Spleen (tissue), 11 donors: ENCODE measurements around the gene SEPHS1. TPM values are rescaled to one million over a fixed set of nuclear protein-coding genes. Genes with fewer than 3 reads are reported as not detected.

Experiments
- DNase-seq: peaks from one replicate; pipeline ENCODE4 v3.0.0-alpha.2; 2020
- H3K27ac ChIP-seq, 8 donors: fragments of 200-600 bp; sonication (generic) in 7 of 8; 1 replicate in 4 of 8; 2 replicates in 4 of 8; pipeline versions ENCODE4 v1.5.0 to v1.8.0; 2016 to 2021; ENCODE audit warnings: inconsistent platforms in 4 of 8, mild to moderate bottlenecking in 4 of 8, moderate library complexity in 1 of 8
- H3K27me3 ChIP-seq, 7 donors: fragments of 200-600 bp; sonication (generic) in 6 of 7; replicated peaks in 1 of 7; 1 replicate in 4 of 7; 2 replicates in 3 of 7; pipeline versions ENCODE4 v1.5.0 to v1.8.0; 2016 to 2021; ENCODE audit warnings: inconsistent platforms in 3 of 7, mild to moderate bottlenecking in 1 of 7
- H3K36me3 ChIP-seq, 6 donors: fragments of 200-600 bp; sonication (generic) in 5 of 6; 1 replicate in 4 of 6; 2 replicates in 2 of 6; pipeline versions ENCODE4 v1.5.0 to v1.8.0; 2016 to 2021; ENCODE audit warnings: inconsistent platforms in 2 of 6
- H3K4me1 ChIP-seq, 6 donors: fragments of 200-600 bp; sonication (generic) in 5 of 6; 1 replicate in 3 of 6; 2 replicates in 3 of 6; pipeline versions ENCODE4 v1.5.0 to v1.8.0; 2016 to 2021; ENCODE audit warnings: inconsistent platforms in 3 of 6
- H3K4me3 ChIP-seq, 8 donors: fragments of 200-600 bp; sonication (generic) in 7 of 8; 1 replicate in 4 of 8; 2 replicates in 4 of 8; pipeline versions ENCODE4 v1.5.0 to v1.8.0; 2016 to 2021; ENCODE audit warnings: inconsistent platforms in 4 of 8, mild to moderate bottlenecking in 4 of 8, moderate library complexity in 2 of 8
- H3K9me3 ChIP-seq, 8 donors: fragments of 200-600 bp; sonication (generic) in 7 of 8; 1 replicate in 4 of 8; 2 replicates in 4 of 8; pipeline versions ENCODE4 v1.5.0 to v1.8.0; 2016 to 2021; ENCODE audit warnings: inconsistent platforms in 4 of 8
- POLR2A ChIP-seq, 3 donors: fragments of 450-650 bp; IDR thresholded peaks; one replicate each; pipeline ENCODE4 v1.5.1; 2017; ENCODE audit warnings: antibody characterized with exemption in 3 of 3, mild to moderate bottlenecking in 1 of 3
- POLR2AphosphoS5 ChIP-seq, 3 donors: sonication (generic); formaldehyde crosslinking; IDR thresholded peaks; one replicate each; pipeline ENCODE4 v1.5.1; 2017; ENCODE audit warnings: antibody characterized with exemption in 3 of 3
- WGBS, 5 donors: extraction: QIAGEN DNeasy Blood & Tissue Kit in 3 of 5; methylation state at CpG; one replicate each; pipeline versions ENCODE4 v1.1.5 to v1.1.7; 2013 to 2018; 5-methylcytosine and 5-hydroxymethylcytosine counted together
- intact Hi-C: fragments of 100-400 bp; cut with DNase I; formaldehyde crosslinking; loops from one replicate; pipeline ENCODE4 v1.15.0; 2023; ENCODE audit warnings: low total_unique reads
- polyA plus RNA-seq, 3 donors: library from polyadenylated mRNA; stranded (reverse); fragments of 200-250 nt; gene quantifications; one replicate each; pipeline ENCODE4 v1.2.1, GENCODE V29; 2013
- total RNA-seq, 7 donors: library from RNA; depleted of rRNA in 3 of 7; stranded (reverse); fragments of >200 nt in 3 of 7; fragmentation: NEBNext Ultra II Directional in 4 of 7; extraction: Animal tissue kit (Norgen Biotek cat#: 25700) in 4 of 7; gene quantifications; one replicate each; pipeline versions ENCODE4 v1.1.0 to v1.2.1, GENCODE V29; 2016 to 2021
- TF ChIP-seq, protein P1 (sequence below), 11 experiments: fragments of 200-600 bp in 7 of 11; fragments of 450-650 bp in 4 of 11; sonication (generic) in 4 of 11; IDR thresholded peaks in 8 of 11; conservative IDR thresholded peaks in 3 of 11; 1 replicate in 7 of 11; 2 replicates in 4 of 11; pipeline versions ENCODE4 v1.4.0 to v1.8.0; 2016 to 2021; ENCODE audit warnings: antibody characterized with exemption in 11 of 11, inconsistent platforms in 4 of 11, mild to moderate bottlenecking in 1 of 11
- donor health status: healthy with polysubstance abuse.
- donor health status: DM: no; HTN: no; CAD: no; lungs with moderate emphysema.
- donor health status: DM: no; HTN: no; CAD: no.
- donor health status: Bipolar disorder and iron deficiency.
- donor health status: healthy.
- donor health status: DM: no; HTN: no; CAD: no.
- donor health status: DM: yes; HTN: yes; CAD: no.

The SEPHS1 gene
- total and polyA plus RNA-seq, 10 donors: 15.4 to 44.0 (median 28.0) TPM

DNA sequence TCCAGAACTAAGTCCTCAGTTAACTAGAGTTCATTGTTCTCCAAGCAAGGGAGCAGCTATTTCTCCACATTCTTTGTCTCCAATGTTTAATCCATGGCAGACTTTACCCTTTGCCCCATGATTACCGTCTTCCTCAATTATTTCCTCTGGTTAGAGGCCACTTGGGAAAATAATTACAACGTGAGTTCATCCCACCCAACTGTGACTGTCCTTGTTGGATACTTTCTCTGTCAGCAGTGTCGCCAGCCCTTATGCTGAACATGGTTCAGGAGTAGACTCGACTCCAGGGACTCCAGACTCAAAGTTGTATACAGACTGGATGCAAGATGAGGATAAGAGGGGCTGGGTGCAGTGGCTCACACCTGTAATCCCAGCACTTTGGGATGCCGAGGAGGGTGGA is 17.1 kb upstream of the SEPHS1 start:
- WGBS, 5 donors: 65 to 80% (median 68%) methylated on average over 5 of the region's 5 CpGs
- TF ChIP-seq POLR2A (IDR thresholded peaks at IDR 0.05) (no peak), POLR2AphosphoS5 (IDR thresholded peaks at IDR 0.05) (no peak)
- TF ChIP-seq, protein P1, sequence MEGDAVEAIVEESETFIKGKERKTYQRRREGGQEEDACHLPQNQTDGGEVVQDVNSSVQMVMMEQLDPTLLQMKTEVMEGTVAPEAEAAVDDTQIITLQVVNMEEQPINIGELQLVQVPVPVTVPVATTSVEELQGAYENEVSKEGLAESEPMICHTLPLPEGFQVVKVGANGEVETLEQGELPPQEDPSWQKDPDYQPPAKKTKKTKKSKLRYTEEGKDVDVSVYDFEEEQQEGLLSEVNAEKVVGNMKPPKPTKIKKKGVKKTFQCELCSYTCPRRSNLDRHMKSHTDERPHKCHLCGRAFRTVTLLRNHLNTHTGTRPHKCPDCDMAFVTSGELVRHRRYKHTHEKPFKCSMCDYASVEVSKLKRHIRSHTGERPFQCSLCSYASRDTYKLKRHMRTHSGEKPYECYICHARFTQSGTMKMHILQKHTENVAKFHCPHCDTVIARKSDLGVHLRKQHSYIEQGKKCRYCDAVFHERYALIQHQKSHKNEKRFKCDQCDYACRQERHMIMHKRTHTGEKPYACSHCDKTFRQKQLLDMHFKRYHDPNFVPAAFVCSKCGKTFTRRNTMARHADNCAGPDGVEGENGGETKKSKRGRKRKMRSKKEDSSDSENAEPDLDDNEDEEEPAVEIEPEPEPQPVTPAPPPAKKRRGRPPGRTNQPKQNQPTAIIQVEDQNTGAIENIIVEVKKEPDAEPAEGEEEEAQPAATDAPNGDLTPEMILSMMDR (IDR thresholded peaks at IDR 0.05 in 8 of 11, conservative IDR thresholded peaks at IDR 0.05 in 3 of 11): no peak
- H3K4me3 ChIP-seq: no peak overlapping the region
- H3K4me1 ChIP-seq: no peaks in the 10 kb centered on the region
- H3K27ac ChIP-seq: no peak overlapping the region
- H3K27me3 ChIP-seq: peaks cover 0 to 7% (median 0%) of the 10 kb centered on the region in 7 donors
- H3K9me3 ChIP-seq: no peaks in the 10 kb centered on the region
- intact Hi-C loops: no loop called here
- H3K36me3 ChIP-seq: no peaks in the 10 kb centered on the region
- no peak for DNase-seq

DNA sequence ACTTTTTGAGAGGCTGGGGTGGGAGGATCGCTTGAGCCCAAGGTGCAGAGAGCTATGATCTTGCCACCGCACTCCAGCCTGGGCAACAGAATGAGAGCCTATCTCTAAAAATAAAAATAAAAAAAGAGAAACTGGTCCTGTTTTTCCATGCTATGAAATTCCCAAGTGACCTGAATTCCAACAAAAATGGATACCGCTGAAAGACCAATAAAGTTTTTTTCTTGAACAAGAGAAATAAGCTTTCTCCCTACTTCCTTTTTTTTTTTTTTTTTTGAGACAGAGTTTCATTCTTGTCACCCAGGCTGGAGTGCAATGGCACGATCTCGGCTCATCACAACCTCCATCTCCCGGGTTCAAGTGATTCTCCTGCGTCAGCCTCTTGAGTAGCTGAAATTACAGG is 12.5 kb upstream of the SEPHS1 start:
- intact Hi-C loops: no loop called here
- no peak for DNase-seq
- Histone ChIP-seq H3K4me1 (no peaks in the 10 kb centered on the region), H3K4me3 (no peak overlapping the region), H3K27me3 (peaks cover 0 to 13% (median 0%) of the 10 kb centered on the region in 7 donors), H3K36me3 (no peaks in the 10 kb centered on the region), H3K9me3 (no peaks in the 10 kb centered on the region), H3K27ac (no peak overlapping the region)
- 76 to 82% (median 76%) methylated on average over 7 of the region's 7 CpGs for WGBS, 5 donors
- TF ChIP-seq POLR2A (IDR thresholded peaks at IDR 0.05) (no peak), POLR2AphosphoS5 (IDR thresholded peaks at IDR 0.05) (no peak)
- TF ChIP-seq, protein P1 (IDR thresholded peaks at IDR 0.05 in 8 of 11, conservative IDR thresholded peaks at IDR 0.05 in 3 of 11): no peak

DNA sequence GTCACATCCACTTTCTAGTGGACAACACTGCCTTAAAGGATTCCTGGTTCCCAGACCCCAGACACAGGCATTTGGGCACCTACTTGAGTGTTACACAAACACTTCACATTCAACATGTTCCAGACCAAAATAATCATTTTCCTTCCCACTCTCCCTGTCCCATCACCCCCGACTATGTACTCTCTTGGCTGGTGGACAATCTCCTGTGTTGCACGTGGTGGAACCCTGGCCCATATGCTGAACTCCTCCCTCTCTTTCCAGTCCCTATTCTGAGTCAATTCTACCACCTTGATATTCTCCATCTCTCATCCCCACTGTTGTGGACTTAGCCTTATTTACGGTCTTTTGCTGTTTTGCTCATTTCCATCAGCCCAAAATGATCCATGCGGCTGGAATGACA is 8.3 kb upstream of the SEPHS1 start:
- intact Hi-C loops: no loop called here
- no peaks in the 10 kb centered on the region for H3K36me3 ChIP-seq
- no peak for DNase-seq

DNA sequence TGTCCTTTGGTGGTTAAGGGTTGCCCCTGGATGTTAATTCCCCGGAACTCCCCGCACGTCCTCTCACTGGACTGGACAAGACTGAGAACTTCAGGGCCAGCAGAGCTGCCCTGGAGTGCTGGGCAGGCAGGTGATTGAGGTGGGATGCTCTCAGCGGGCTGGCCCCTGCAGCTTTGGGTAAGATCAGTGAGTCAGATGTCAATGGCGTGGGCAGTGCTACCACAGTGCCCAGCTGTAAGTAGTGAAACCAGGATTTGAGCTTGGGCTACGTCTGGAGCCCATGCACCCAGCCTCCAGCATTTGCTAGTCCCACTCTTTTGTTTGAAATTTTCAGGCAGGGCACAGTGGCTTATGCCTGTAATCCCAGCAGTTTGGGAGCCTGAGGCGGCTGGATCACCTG is 6.7 kb upstream of the SEPHS1 start:
- TF ChIP-seq, protein P1 (IDR thresholded peaks at IDR 0.05 in 8 of 11, conservative IDR thresholded peaks at IDR 0.05 in 3 of 11): no peak
- TF ChIP-seq POLR2A (IDR thresholded peaks at IDR 0.05): no peak
- TF ChIP-seq POLR2AphosphoS5 (IDR thresholded peaks at IDR 0.05): no peak
- WGBS, 5 donors: 86 to 95% (median 89%) methylated on average over 6 to 7 of the region's 7 CpGs
- H3K9me3 ChIP-seq: no peaks in the 10 kb centered on the region
- H3K4me3 ChIP-seq: no peak overlapping the region
- peaks cover 0 to 52% (median 0%) of the 10 kb centered on the region in 7 donors for H3K27me3 ChIP-seq
- DNase-seq: no peak
- intact Hi-C loops: no loop called here
- H3K27ac ChIP-seq: no peak overlapping the region
- H3K36me3 ChIP-seq: no peaks in the 10 kb centered on the region
- peaks cover 0 to 16% (median 10%) of the 10 kb centered on the region in 6 donors for H3K4me1 ChIP-seq

More for the DNA sequence above, 8.3 kb upstream of the SEPHS1 start:
- Histone ChIP-seq H3K27ac (no peak overlapping the region), H3K9me3 (no peaks in the 10 kb centered on the region), H3K4me3 (no peak overlapping the region), H3K27me3 (peaks cover 0 to 41% (median 0%) of the 10 kb centered on the region in 7 donors), H3K4me1 (peaks cover 0 to 6% (median under 1%) of the 10 kb centered on the region in 6 donors)
- TF ChIP-seq, protein P1 (IDR thresholded peaks at IDR 0.05 in 8 of 11, conservative IDR thresholded peaks at IDR 0.05 in 3 of 11): no peak
- no peak for TF ChIP-seq POLR2A (IDR thresholded peaks at IDR 0.05)
- no peak for TF ChIP-seq POLR2AphosphoS5 (IDR thresholded peaks at IDR 0.05)
- 73 to 83% (median 74%) methylated on average over 4 of the region's 4 CpGs for WGBS, 5 donors
